PC-9 (cell line): ENCODE measurements around the gene PUM2. TPM values are rescaled to one million over a fixed set of nuclear protein-coding genes. Genes with fewer than 3 reads are reported as not detected.
A peak's percentile ranks its signal among the peaks of the same experiment; 100 is the strongest.

Experiments
- BruUV-seq: library from RNA; stranded (reverse); fragments of 400-500 nt; replicated peaks from 2 replicates; lab custom pipeline; 2021; lab: Mats Ljungman, UMichigan
- CTCF ChIA-PET: fragments of 300-600 bp; sonication (Branson Sonifier 250); formaldehyde crosslinking; loops from one replicate; lab custom pipeline; 2022; ENCODE audit warnings: antibody characterized with exemption; lab: Charles Lee
- POLR2A ChIA-PET: fragments of 300-600 bp; sonication (Branson Sonifier 250); formaldehyde crosslinking; loops from one replicate; lab custom pipeline; 2022; ENCODE audit warnings: antibody characterized with exemption; ENCODE audit not compliant: unreplicated experiment; lab: Charles Lee
- DNase-seq, 2 experiments: peaks; one replicate each; pipeline versions ENCODE4 v3.0.0 to v3.0.0-alpha.2; 2015 to 2022; ENCODE audit warnings: mixed read lengths in 1 of 2
- H2AFZ ChIP-seq: fragments of 200-600 bp; sonication (generic); 2 replicates; pipeline ENCODE4 v1.8.1; 2017; ENCODE audit warnings: antibody characterized with exemption
- H3F3A ChIP-seq: fragments of 200-600 bp; sonication (generic); 2 replicates; pipeline ENCODE4 v1.8.1; 2017; ENCODE audit warnings: antibody characterized with exemption, mild to moderate bottlenecking, low read depth; ENCODE audit not compliant: insufficient read depth
- H3K27ac ChIP-seq: fragments of 200-600 bp; sonication (generic); 2 replicates; pipeline ENCODE4 v1.6.1; 2016; ENCODE audit warnings: mixed run types
- H3K27me3 ChIP-seq: fragments of 200-600 bp; sonication (generic); 2 replicates; pipeline ENCODE4 v1.6.1; 2016; ENCODE audit warnings: low read depth, mixed run types; ENCODE audit not compliant: insufficient read depth
- H3K36me3 ChIP-seq: fragments of 200-600 bp; sonication (generic); 2 replicates; pipeline ENCODE4 v1.6.1; 2016; ENCODE audit warnings: low read depth, mixed run types
- H3K4me1 ChIP-seq: fragments of 200-600 bp; sonication (generic); replicated peaks from 2 replicates; pipeline ENCODE4 v1.6.1; 2016; ENCODE audit warnings: mixed run types; ENCODE audit not compliant: insufficient read depth
- H3K4me2 ChIP-seq: fragments of 200-600 bp; sonication (generic); 2 replicates; pipeline ENCODE4 v1.6.1; 2017; ENCODE audit warnings: mixed run types
- H3K4me3 ChIP-seq: fragments of 200-600 bp; sonication (generic); 2 replicates; pipeline ENCODE4 v1.6.1; 2016; ENCODE audit warnings: mixed run types
- H3K79me2 ChIP-seq: fragments of 200-600 bp; sonication (generic); 2 replicates; pipeline ENCODE4 v1.6.1; 2017; ENCODE audit warnings: low read depth, mixed run types
- H3K9me2 ChIP-seq: fragments of 200-600 bp; sonication (generic); 2 replicates; pipeline ENCODE4 v1.8.1; 2017; ENCODE audit warnings: mild to moderate bottlenecking; ENCODE audit not compliant: insufficient read depth
- H3K9me3 ChIP-seq: fragments of 200-600 bp; sonication (generic); 2 replicates; pipeline ENCODE4 v1.8.1; 2016; ENCODE audit warnings: low read depth; ENCODE audit not compliant: insufficient read depth
- H4K20me1 ChIP-seq: fragments of 200-600 bp; sonication (generic); 2 replicates; pipeline ENCODE4 v1.8.1; 2017; ENCODE audit not compliant: insufficient read depth
- EZH2 ChIP-seq: fragments of 200-600 bp; sonication (generic); IDR thresholded peaks from 2 replicates; pipeline ENCODE4 v1.8.0; 2017; ENCODE audit warnings: antibody characterized with exemption, low read depth
- intact Hi-C: fragments of 100-400 bp; cut with micrococcal nuclease; formaldehyde crosslinking; loops from one replicate; pipeline ENCODE4 v1.10.0; 2022; ENCODE audit not compliant: unreplicated experiment
- total RNA-seq: library from RNA; stranded (reverse); gene quantifications from 2 replicates; pipeline ENCODE4 v1.2.3, GENCODE V29; 2021
- TF ChIP-seq, protein P1 (sequence below): fragments of 200-600 bp; sonication (generic); conservative IDR thresholded peaks from 2 replicates; pipeline ENCODE4 v1.6.1; 2017; ENCODE audit warnings: mixed run types, antibody characterized with exemption, mild to moderate bottlenecking, moderate library complexity

Gene PUM2
- total RNA-seq, 1 experiment from 2014 or later = 99.3 TPM

GRCh38 chr2:20212871-20213503 lies 137.7 kb downstream of the PUM2 start:
- ChIA-PET POLR2A (no interaction called here), CTCF (interaction anchor here (0.6 kb wide), 1 partner anchor 19 kb away, joined by 10 read pairs; no protein-coding TSS in a partner anchor)
- no peaks in the 10 kb centered on the region for H3K27me3 ChIP-seq
- peaks cover 24% of the 10 kb centered on the region for H3K4me1 ChIP-seq
- peaks cover 14% of the 10 kb centered on the region; the same call in 1 of the 2 replicates for H3K79me2 ChIP-seq
- H3F3A ChIP-seq = peaks cover 11% of the 10 kb centered on the region; the same call in 1 of the 2 replicates
- TF ChIP-seq EZH2 = no peak
- TF ChIP-seq, protein P1, sequence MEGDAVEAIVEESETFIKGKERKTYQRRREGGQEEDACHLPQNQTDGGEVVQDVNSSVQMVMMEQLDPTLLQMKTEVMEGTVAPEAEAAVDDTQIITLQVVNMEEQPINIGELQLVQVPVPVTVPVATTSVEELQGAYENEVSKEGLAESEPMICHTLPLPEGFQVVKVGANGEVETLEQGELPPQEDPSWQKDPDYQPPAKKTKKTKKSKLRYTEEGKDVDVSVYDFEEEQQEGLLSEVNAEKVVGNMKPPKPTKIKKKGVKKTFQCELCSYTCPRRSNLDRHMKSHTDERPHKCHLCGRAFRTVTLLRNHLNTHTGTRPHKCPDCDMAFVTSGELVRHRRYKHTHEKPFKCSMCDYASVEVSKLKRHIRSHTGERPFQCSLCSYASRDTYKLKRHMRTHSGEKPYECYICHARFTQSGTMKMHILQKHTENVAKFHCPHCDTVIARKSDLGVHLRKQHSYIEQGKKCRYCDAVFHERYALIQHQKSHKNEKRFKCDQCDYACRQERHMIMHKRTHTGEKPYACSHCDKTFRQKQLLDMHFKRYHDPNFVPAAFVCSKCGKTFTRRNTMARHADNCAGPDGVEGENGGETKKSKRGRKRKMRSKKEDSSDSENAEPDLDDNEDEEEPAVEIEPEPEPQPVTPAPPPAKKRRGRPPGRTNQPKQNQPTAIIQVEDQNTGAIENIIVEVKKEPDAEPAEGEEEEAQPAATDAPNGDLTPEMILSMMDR = no peak
- intact Hi-C loops = no loop called here
- peak; percentile 57 to 84 for DNase-seq
- H3K27ac ChIP-seq = 0 out of 2 replicates have a peak overlapping the region, but pooled peaks have one; percentile 30
- H3K4me2 ChIP-seq = peak overlapping the region; percentile 26
- H4K20me1 ChIP-seq = no peaks in the 10 kb centered on the region
- H3K9me2 ChIP-seq = no peaks in the 10 kb centered on the region
- no peaks in the 10 kb centered on the region for H3K36me3 ChIP-seq
- no peak overlapping the region for H2AFZ ChIP-seq
- H3K4me3 ChIP-seq = no peak overlapping the region
- BruUV-seq = no TSS peak
- no peaks in the 10 kb centered on the region for H3K9me3 ChIP-seq

DNA sequence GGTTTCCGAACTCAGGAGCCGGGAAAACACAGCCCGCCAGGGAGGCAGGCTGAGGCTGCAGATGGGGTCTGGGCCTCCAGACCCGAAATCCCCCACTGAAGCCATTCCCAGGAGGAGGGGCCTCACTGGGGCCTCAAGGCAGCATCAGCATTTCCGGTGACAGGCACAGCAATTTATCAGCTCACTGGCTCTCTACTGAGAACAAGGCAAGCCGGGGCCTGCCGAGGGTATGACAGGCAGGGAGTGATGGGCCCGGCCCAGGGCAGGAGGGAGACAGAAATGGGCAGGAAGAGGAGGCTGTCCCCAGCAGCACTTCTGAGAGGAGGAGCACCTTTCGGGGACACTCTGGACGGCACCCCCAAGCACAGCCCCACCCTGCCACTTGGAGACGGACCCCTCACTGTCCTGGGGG lies 138.2 kb downstream of the PUM2 start:
- CTCF ChIA-PET = interaction anchor here (0.6 kb wide), 1 partner anchor 19 kb away, joined by 10 read pairs; no protein-coding TSS in a partner anchor
- no TSS peak for BruUV-seq
- Histone ChIP-seq H2AFZ (no peak overlapping the region), H3K36me3 (no peaks in the 10 kb centered on the region), H3F3A (peaks cover 11% of the 10 kb centered on the region; the same call in 1 of the 2 replicates), H3K4me1 (peaks cover 20% of the 10 kb centered on the region), H3K4me2 (no peak overlapping the region), H3K9me3 (no peaks in the 10 kb centered on the region), H3K27me3 (no peaks in the 10 kb centered on the region), H3K27ac (no peak overlapping the region), H4K20me1 (no peaks in the 10 kb centered on the region), H3K9me2 (no peaks in the 10 kb centered on the region), H3K79me2 (0 out of 2 replicates have a peak, but pooled peaks cover 11% of the 10 kb centered on the region), H3K4me3 (no peak overlapping the region)
- DNase-seq = no peak
- intact Hi-C loops = no loop called here
- TF ChIP-seq, protein P1 = no peak
- TF ChIP-seq EZH2 = no peak
- POLR2A ChIA-PET = no interaction called here

- Histone ChIP-seq H2AFZ (no peak overlapping the region), H3K9me3 (no peaks in the 10 kb centered on the region), H4K20me1 (no peaks in the 10 kb centered on the region), H3K36me3 (no peaks in the 10 kb centered on the region), H3K4me3 (no peak overlapping the region), H3K9me2 (no peaks in the 10 kb centered on the region), H3K79me2 (0 out of 2 replicates have a peak, but pooled peaks cover 11% of the 10 kb centered on the region), H3K27me3 (no peaks in the 10 kb centered on the region), H3K4me2 (no peak overlapping the region), H3K27ac (no peak overlapping the region), H3K4me1 (peaks cover 20% of the 10 kb centered on the region), H3F3A (peaks cover 11% of the 10 kb centered on the region; the same call in 1 of the 2 replicates)
- CTCF ChIA-PET = no interaction called here
- intact Hi-C loops = no loop called here
- DNase-seq = no peak
- POLR2A ChIA-PET = no interaction called here
- no TSS peak for BruUV-seq
- no peak for TF ChIP-seq EZH2
- TF ChIP-seq, protein P1 = no peak
These were observed 138.7 kb downstream of the PUM2 start for GRCh38 chr2:20211860-20212458.
